GM23338 (cell line): ENCODE data around the gene PADI6. TPM values are rescaled to one million over a fixed set of nuclear protein-coding genes. Genes with fewer than 3 reads are reported as not detected.
A peak's percentile ranks its signal among the peaks of the same experiment; 100 is the strongest.

ENCODE experiments used
- ATAC-seq: fragments of 200-7000 bp; cut with Tn5 transposase; 3 replicates; pipeline ENCODE4 v1.9.1; 2020
- DNase-seq: peaks from one replicate; pipeline ENCODE4 v3.0.0-alpha.2; 2015; ENCODE audit warnings: low spot score
- H2AFZ ChIP-seq: fragments of 200-600 bp; sonication (generic); 2 replicates; pipeline ENCODE4 v1.8.0; 2016; ENCODE audit warnings: antibody characterized with exemption, mild to moderate bottlenecking, moderate library complexity
- H3F3A ChIP-seq: fragments of 200-600 bp; sonication (generic); replicated peaks from 2 replicates; pipeline ENCODE4 v1.8.0; 2017; ENCODE audit warnings: antibody characterized with exemption, mixed run types, low read depth
- H3K27ac ChIP-seq: fragments of 200-600 bp; sonication (generic); 2 replicates; pipeline ENCODE4 v1.6.1; 2016; ENCODE audit warnings: low read depth
- H3K27me3 ChIP-seq: fragments of 200-600 bp; sonication (generic); 2 replicates; pipeline ENCODE4 v1.8.0; 2016; ENCODE audit warnings: mild to moderate bottlenecking, mixed run types, moderate library complexity; ENCODE audit not compliant: insufficient read depth
- H3K36me3 ChIP-seq: fragments of 200-600 bp; sonication (generic); 2 replicates; pipeline ENCODE4 v1.8.0; 2016; ENCODE audit warnings: mild to moderate bottlenecking; ENCODE audit not compliant: insufficient read depth
- H3K4me1 ChIP-seq: fragments of 200-600 bp; sonication (generic); 2 replicates; pipeline ENCODE4 v1.8.0; 2016; ENCODE audit warnings: mild to moderate bottlenecking, moderate library complexity; ENCODE audit not compliant: insufficient read depth
- H3K4me2 ChIP-seq: fragments of 200-600 bp; sonication (generic); 2 replicates; pipeline ENCODE4 v1.7.1; 2017; ENCODE audit warnings: mixed run types
- H3K4me3 ChIP-seq: fragments of 200-600 bp; sonication (generic); 2 replicates; pipeline ENCODE4 v1.6.1; 2016; ENCODE audit warnings: mixed run types
- H3K79me2 ChIP-seq: fragments of 200-600 bp; sonication (generic); replicated peaks from 2 replicates; pipeline ENCODE4 v1.8.0; 2017; ENCODE audit warnings: mild to moderate bottlenecking; ENCODE audit not compliant: insufficient read depth
- H3K9me2 ChIP-seq: fragments of 200-600 bp; sonication (generic); 2 replicates; pipeline ENCODE4 v1.8.0; 2017; ENCODE audit not compliant: insufficient read depth
- H4K20me1 ChIP-seq: fragments of 200-600 bp; sonication (generic); replicated peaks from 2 replicates; pipeline ENCODE4 v1.8.0; 2017; ENCODE audit warnings: mild to moderate bottlenecking; ENCODE audit not compliant: insufficient read depth
- H3K27ac Mint-ChIP-seq: 2 replicates; pipeline ENCODE4 v1.8.0; 2020; ENCODE audit warnings: inconsistent platforms, mild to moderate bottlenecking, moderate library complexity, mixed read lengths
- H3K27me3 Mint-ChIP-seq: 3 replicates; pipeline ENCODE4 v1.8.0; 2022; ENCODE audit warnings: low read depth, mild to moderate bottlenecking, moderate library complexity, mixed read lengths, inconsistent platforms; ENCODE audit not compliant: insufficient read depth, poor library complexity
- H3K36me3 Mint-ChIP-seq: 3 replicates; pipeline ENCODE4 v1.8.0; 2021; ENCODE audit warnings: low read depth, mild to moderate bottlenecking, inconsistent platforms, moderate library complexity, mixed read lengths
- H3K4me1 Mint-ChIP-seq: 3 replicates; pipeline ENCODE4 v1.8.0; 2020; ENCODE audit warnings: mild to moderate bottlenecking, inconsistent platforms, mixed read lengths
- H3K4me3 Mint-ChIP-seq: 3 replicates; pipeline ENCODE4 v1.8.0; 2021; ENCODE audit warnings: moderate library complexity, mild to moderate bottlenecking, inconsistent platforms, mixed read lengths
- H3K9me3 Mint-ChIP-seq: 3 replicates; pipeline ENCODE4 v1.8.0; 2020; ENCODE audit warnings: moderate library complexity, mild to moderate bottlenecking, inconsistent platforms, mixed read lengths
- CREB1 ChIP-seq: fragments of 250-450 bp; sonication (Bioruptor Pico); IDR thresholded peaks from 2 replicates; pipeline ENCODE4 v1.5.0; 2020; ENCODE audit warnings: low read depth, mild to moderate bottlenecking, moderate library complexity
- EZH2 ChIP-seq: fragments of 200-600 bp; sonication (generic); IDR thresholded peaks from one replicate; pipeline ENCODE4 v1.8.0; 2017; ENCODE audit warnings: antibody characterized with exemption, mild to moderate bottlenecking, low read depth; ENCODE audit not compliant: unreplicated experiment
- EZH2phosphoT487 ChIP-seq: fragments of 200-600 bp; sonication (generic); IDR thresholded peaks from one replicate; pipeline ENCODE4 v1.8.1; 2018; ENCODE audit warnings: antibody characterized with exemption; ENCODE audit not compliant: unreplicated experiment
- JUNB ChIP-seq: IDR thresholded peaks from one replicate; pipeline ENCODE4 v1.6.1; 2016; ENCODE audit warnings: antibody characterized with exemption; ENCODE audit not compliant: unreplicated experiment
- POLR2AphosphoS5 ChIP-seq: IDR thresholded peaks from 2 replicates; pipeline ENCODE4 v1.6.1; 2016; ENCODE audit warnings: antibody characterized with exemption, low read depth
- STAT1 ChIP-seq: IDR thresholded peaks from one replicate; pipeline ENCODE4 v1.6.1; 2016; ENCODE audit warnings: antibody characterized with exemption; ENCODE audit not compliant: unreplicated experiment
- ZNF114 ChIP-seq: fragments of 250-450 bp; sonication (Bioruptor Pico); IDR thresholded peaks from 2 replicates; pipeline ENCODE4 v1.5.0; 2020; ENCODE audit warnings: mild to moderate bottlenecking, moderate library complexity
- ZNF462 ChIP-seq: fragments of 250-450 bp; sonication (Bioruptor Pico); IDR thresholded peaks from 2 replicates; pipeline ENCODE4 v1.5.0; 2020; ENCODE audit warnings: mild to moderate bottlenecking, moderate library complexity
- polyA plus RNA-seq: library from polyadenylated mRNA; unstranded; fragments of >200 nt; fragmentation: Nextera tagmentation; extraction: Ambion mirVana; gene quantifications from 2 replicates; pipeline ENCODE4 v1.2.1, GENCODE V29; 2016
- total RNA-seq: library from RNA; depleted of rRNA; stranded (reverse); fragments of >200 nt; shearing (Covaris generic); gene quantifications from 2 replicates; pipeline ENCODE4 v1.2.3, GENCODE V29; 2014
- TF ChIP-seq, protein P1 (sequence below): IDR thresholded peaks from 2 replicates; pipeline ENCODE4 v1.6.1; 2016; ENCODE audit warnings: antibody characterized with exemption
- TF ChIP-seq, protein P2 (sequence below), 2 experiments: fragments of 200-600 bp in 1 of 2; sonication (generic) in 1 of 2; conservative IDR thresholded peaks; 2 replicates each; pipeline versions ENCODE4 v1.5.1 to v1.6.1; 2016 to 2017; ENCODE audit warnings: antibody characterized with exemption in 2 of 2, low read depth in 2 of 2, mild to moderate bottlenecking in 2 of 2, moderate library complexity in 1 of 2

The PADI6 gene
- total and polyA plus RNA-seq, 2 experiments from 2014 or later, result not detected

DNA sequence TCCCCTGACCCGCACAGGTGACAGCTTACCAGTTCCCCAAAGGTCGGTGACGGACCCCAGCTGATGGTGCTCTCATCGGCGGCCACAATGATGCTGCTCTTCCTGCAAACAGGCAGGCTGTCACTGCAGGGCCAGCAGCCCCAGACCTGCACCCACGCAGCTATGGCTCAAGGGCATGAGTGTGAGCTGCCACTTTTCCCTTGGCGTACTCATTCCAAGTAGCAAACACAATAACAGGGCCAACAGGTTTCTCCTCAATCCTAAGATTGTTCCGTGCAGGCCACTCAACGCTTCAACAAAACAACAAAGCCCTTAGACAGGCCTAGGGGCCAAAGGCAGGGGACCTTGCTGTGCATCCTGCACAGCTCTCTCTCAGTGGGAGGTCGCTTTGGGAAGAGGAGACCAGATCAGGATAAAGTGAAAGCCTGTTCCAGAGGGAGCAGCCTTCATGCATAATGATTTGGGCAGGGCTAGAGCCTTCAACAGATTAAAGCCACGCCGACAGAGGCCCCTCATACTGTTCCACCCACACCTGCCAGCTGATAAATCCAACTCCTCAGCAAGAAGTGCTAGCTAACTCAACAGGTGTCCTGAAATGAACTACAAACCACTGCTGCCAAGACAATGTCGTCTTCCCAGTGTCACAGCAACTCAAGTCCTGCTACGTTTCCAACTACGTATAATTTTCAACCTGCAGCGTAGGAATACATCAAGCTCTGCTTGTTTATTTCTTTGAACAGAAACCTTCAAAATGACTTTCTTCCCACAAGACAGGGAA lies 40.3 kb downstream of the PADI6 start (continued):
- TF ChIP-seq, protein P1, sequence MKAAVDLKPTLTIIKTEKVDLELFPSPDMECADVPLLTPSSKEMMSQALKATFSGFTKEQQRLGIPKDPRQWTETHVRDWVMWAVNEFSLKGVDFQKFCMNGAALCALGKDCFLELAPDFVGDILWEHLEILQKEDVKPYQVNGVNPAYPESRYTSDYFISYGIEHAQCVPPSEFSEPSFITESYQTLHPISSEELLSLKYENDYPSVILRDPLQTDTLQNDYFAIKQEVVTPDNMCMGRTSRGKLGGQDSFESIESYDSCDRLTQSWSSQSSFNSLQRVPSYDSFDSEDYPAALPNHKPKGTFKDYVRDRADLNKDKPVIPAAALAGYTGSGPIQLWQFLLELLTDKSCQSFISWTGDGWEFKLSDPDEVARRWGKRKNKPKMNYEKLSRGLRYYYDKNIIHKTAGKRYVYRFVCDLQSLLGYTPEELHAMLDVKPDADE, result no peak
- no peak for TF ChIP-seq EZH2phosphoT487
- no peak for TF ChIP-seq STAT1
- no peak for TF ChIP-seq POLR2AphosphoS5
- TF ChIP-seq EZH2, result no peak
- no peak for TF ChIP-seq CREB1 (CRISPR knock-in tag)
- TF ChIP-seq JUNB, result no peak

GRCh38 chr1:17414022-17414421 lies 42.0 kb downstream of the PADI6 start:
- Histone ChIP-seq H2AFZ (no peak overlapping the region), H4K20me1 (peaks cover 83% of the 10 kb centered on the region), H3K27me3 (no peaks in the 10 kb centered on the region), H3K36me3 (peaks cover 97% of the 10 kb centered on the region), H3K4me1 (no peaks in the 10 kb centered on the region; the same call in 1 of the 2 replicates), H3K9me2 (no peaks in the 10 kb centered on the region), H3F3A (peaks cover 92% of the 10 kb centered on the region), H3K79me2 (peaks cover 67% of the 10 kb centered on the region), H3K4me2 (no peak overlapping the region), H3K27ac (0 out of 2 replicates have a peak overlapping the region, but pooled peaks have one; percentile 87), H3K4me3 (no peak overlapping the region)
- DNase-seq (no peak), ATAC-seq (no peak)
- H3K9me3 Mint-ChIP-seq, result no peaks in the 10 kb centered on the region; the same call in 2 of the 3 replicates
- H3K4me3 Mint-ChIP-seq, result no peak overlapping the region
- H3K4me1 Mint-ChIP-seq, result peaks cover 45% of the 10 kb centered on the region
- TF ChIP-seq CREB1 (CRISPR knock-in tag), result no peak
- TF ChIP-seq POLR2AphosphoS5, result no peak
- TF ChIP-seq ZNF462 (CRISPR knock-in tag), result no peak
- TF ChIP-seq ZNF114 (CRISPR knock-in tag), result no peak
- TF ChIP-seq, protein P2, sequence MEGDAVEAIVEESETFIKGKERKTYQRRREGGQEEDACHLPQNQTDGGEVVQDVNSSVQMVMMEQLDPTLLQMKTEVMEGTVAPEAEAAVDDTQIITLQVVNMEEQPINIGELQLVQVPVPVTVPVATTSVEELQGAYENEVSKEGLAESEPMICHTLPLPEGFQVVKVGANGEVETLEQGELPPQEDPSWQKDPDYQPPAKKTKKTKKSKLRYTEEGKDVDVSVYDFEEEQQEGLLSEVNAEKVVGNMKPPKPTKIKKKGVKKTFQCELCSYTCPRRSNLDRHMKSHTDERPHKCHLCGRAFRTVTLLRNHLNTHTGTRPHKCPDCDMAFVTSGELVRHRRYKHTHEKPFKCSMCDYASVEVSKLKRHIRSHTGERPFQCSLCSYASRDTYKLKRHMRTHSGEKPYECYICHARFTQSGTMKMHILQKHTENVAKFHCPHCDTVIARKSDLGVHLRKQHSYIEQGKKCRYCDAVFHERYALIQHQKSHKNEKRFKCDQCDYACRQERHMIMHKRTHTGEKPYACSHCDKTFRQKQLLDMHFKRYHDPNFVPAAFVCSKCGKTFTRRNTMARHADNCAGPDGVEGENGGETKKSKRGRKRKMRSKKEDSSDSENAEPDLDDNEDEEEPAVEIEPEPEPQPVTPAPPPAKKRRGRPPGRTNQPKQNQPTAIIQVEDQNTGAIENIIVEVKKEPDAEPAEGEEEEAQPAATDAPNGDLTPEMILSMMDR (conservative IDR thresholded peaks at IDR 0.05; ENCODE audit: low read depth in 2 of 2), result no peak
- TF ChIP-seq EZH2phosphoT487, result no peak
- peaks cover 100% of the 10 kb centered on the region for H3K36me3 Mint-ChIP-seq
- peaks cover 24% of the 10 kb centered on the region for H3K27me3 Mint-ChIP-seq
- H3K27ac Mint-ChIP-seq, result no peak overlapping the region
